ENCODE data around the gene CREBBP.
A peak's percentile ranks its signal among the peaks of the same experiment; 100 is the strongest.

The CREBBP gene

GRCh38 chr16:3812469-3813172 is 67.9 kb downstream of the CREBBP start:
- Histone ChIP-seq H3K9ac (ENCODE audit: low read depth, low read length, poor library complexity) (no peak overlapping the region), H3K4me3 (ENCODE audit: low read length in 2 of 2) (no peak overlapping the region), H2AK5ac (ENCODE audit: low read depth, low read length) (no peak overlapping the region), H3K27me3 (ENCODE audit: control insufficient read depth in 3 of 3, insufficient read depth in 3 of 3, low read depth in 1 of 3, low read length in 3 of 3) (no peaks in the 10 kb centered on the region), H3K18ac (ENCODE audit: low read length) (no peak overlapping the region), H3K36me3 (replicated peaks in 1 of 2; ENCODE audit: control insufficient read depth in 2 of 2, insufficient read depth in 2 of 2, low read length in 2 of 2) (peaks cover 5 to 37% of the 10 kb centered on the region in 2 donors), H3K4me1 (ENCODE audit: control insufficient read depth in 2 of 2, insufficient read depth in 1 of 2, low read depth in 1 of 2, low read length in 2 of 2) (peaks cover 0 to 12% of the 10 kb centered on the region in 2 donors), H2AFZ (ENCODE audit: low read length) (no peak overlapping the region), H2BK120ac (ENCODE audit: low read depth, low read length) (no peak overlapping the region), H3K4me2 (ENCODE audit: insufficient read depth, low read length, poor library complexity, severe bottlenecking) (no peak overlapping the region), H3K9me3 (replicated peaks in 1 of 2; ENCODE audit: control insufficient read depth in 2 of 2, insufficient read depth in 1 of 2, low read depth in 1 of 2, low read length in 2 of 2) (no peaks in the 10 kb centered on the region), H3K4ac (ENCODE audit: low read length) (no peak overlapping the region), H3K79me1 (ENCODE audit: low read depth, low read length) (peaks cover 9% of the 10 kb centered on the region), H4K8ac (ENCODE audit: low read depth, low read length) (no peak overlapping the region), H3K27ac (replicated peaks; ENCODE audit: low read length) (no peak overlapping the region), H3K14ac (ENCODE audit: low read length) (no peak overlapping the region), H2BK15ac (ENCODE audit: low read length) (no peak overlapping the region), H2BK12ac (ENCODE audit: low read length) (no peak overlapping the region), H3K23ac (ENCODE audit: low read depth, low read length, poor library complexity) (no peak overlapping the region), H2BK5ac (ENCODE audit: low read length) (no peak overlapping the region), H4K91ac (ENCODE audit: low read depth, low read length, poor library complexity) (no peak overlapping the region)
- whole genome bisulfite sequencing, 2 donors (ENCODE audit: extremely low coverage in 2 of 2, insufficient read length in 2 of 2, insufficient replicate concordance in 1 of 2) = no CpG with 5 or more reads among the region's 8 CpGs
- DNase-seq (ENCODE audit: low spot score) = no peak

- H2BK15ac ChIP-seq (ENCODE audit: low read length) = no peak overlapping the region
- H3K4ac ChIP-seq (ENCODE audit: low read length) = no peak overlapping the region
- no peak overlapping the region for H2BK12ac ChIP-seq (ENCODE audit: low read length)
- H3K18ac ChIP-seq (ENCODE audit: low read length) = no peak overlapping the region
- no peak overlapping the region for H3K27ac ChIP-seq (replicated peaks; ENCODE audit: low read length)
- H3K14ac ChIP-seq (ENCODE audit: low read length) = no peak overlapping the region
- no peak overlapping the region for H3K23ac ChIP-seq (ENCODE audit: low read depth, low read length, poor library complexity)
- H3K9me3 ChIP-seq (replicated peaks in 1 of 2; ENCODE audit: control insufficient read depth in 2 of 2, insufficient read depth in 1 of 2, low read depth in 1 of 2, low read length in 2 of 2) = no peaks in the 10 kb centered on the region
- H4K8ac ChIP-seq (ENCODE audit: low read depth, low read length) = no peak overlapping the region
- H3K4me2 ChIP-seq (ENCODE audit: insufficient read depth, low read length, poor library complexity, severe bottlenecking) = no peak overlapping the region
- no peak overlapping the region for H2BK5ac ChIP-seq (ENCODE audit: low read length)
- H2AFZ ChIP-seq (ENCODE audit: low read length) = no peak overlapping the region
- H3K4me1 ChIP-seq (ENCODE audit: control insufficient read depth in 2 of 2, insufficient read depth in 1 of 2, low read depth in 1 of 2, low read length in 2 of 2) = peaks cover 0 to 5% of the 10 kb centered on the region in 2 donors
- H2AK5ac ChIP-seq (ENCODE audit: low read depth, low read length) = no peak overlapping the region
- H3K9ac ChIP-seq (ENCODE audit: low read depth, low read length, poor library complexity) = no peak overlapping the region
- no peaks in the 10 kb centered on the region for H3K27me3 ChIP-seq (ENCODE audit: control insufficient read depth in 3 of 3, insufficient read depth in 3 of 3, low read depth in 1 of 3, low read length in 3 of 3)
- no CpG with 5 or more reads among the region's 3 CpGs for WGBS, 2 donors (ENCODE audit: extremely low coverage in 2 of 2, insufficient read length in 2 of 2, insufficient replicate concordance in 1 of 2)
- H2BK120ac ChIP-seq (ENCODE audit: low read depth, low read length) = no peak overlapping the region
- no peak overlapping the region for H4K91ac ChIP-seq (ENCODE audit: low read depth, low read length, poor library complexity)
- H3K36me3 ChIP-seq (replicated peaks in 1 of 2; ENCODE audit: control insufficient read depth in 2 of 2, insufficient read depth in 2 of 2, low read length in 2 of 2) = peaks cover 12 to 55% of the 10 kb centered on the region in 2 donors
- no peak overlapping the region for H3K4me3 ChIP-seq (ENCODE audit: low read length in 2 of 2)
- peaks cover 15% of the 10 kb centered on the region for H3K79me1 ChIP-seq (ENCODE audit: low read depth, low read length)
- no peak for DNase-seq (ENCODE audit: low spot score)
These were observed 69.7 kb downstream of the CREBBP start for GRCh38 chr16:3810818-3811217.

DNA sequence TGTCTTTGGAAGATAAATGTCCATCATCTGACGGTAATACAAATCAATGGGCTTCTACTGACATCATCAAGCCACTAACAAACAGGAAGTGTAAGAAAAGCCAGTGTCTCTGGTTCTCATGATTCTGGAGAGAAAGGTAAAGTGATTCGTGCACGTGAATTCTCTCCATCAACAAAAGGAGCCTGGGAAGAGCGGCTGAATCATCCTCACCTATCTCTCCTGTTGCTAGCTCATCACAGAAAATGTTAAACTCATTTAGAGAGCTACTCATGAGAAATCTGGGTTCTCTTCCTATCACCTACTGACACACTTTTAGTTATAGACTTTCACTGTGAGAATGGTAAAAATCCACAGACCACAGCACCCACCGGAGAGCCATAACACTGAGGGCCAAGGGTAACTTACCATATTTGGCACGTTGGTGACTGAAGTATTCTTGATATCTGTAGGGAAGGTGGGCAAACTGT is 70.3 kb downstream of the CREBBP start:
- Histone ChIP-seq H3K79me1 (ENCODE audit: low read depth, low read length) (peaks cover 16% of the 10 kb centered on the region), H4K91ac (ENCODE audit: low read depth, low read length, poor library complexity) (no peak overlapping the region), H3K9ac (ENCODE audit: low read depth, low read length, poor library complexity) (no peak overlapping the region), H3K4me2 (ENCODE audit: insufficient read depth, low read length, poor library complexity, severe bottlenecking) (no peak overlapping the region), H2BK12ac (ENCODE audit: low read length) (no peak overlapping the region), H3K4ac (ENCODE audit: low read length) (no peak overlapping the region), H2AFZ (ENCODE audit: low read length) (no peak overlapping the region), H3K4me3 (ENCODE audit: low read length in 2 of 2) (no peak overlapping the region), H3K18ac (ENCODE audit: low read length) (no peak overlapping the region), H2AK5ac (ENCODE audit: low read depth, low read length) (no peak overlapping the region), H2BK5ac (ENCODE audit: low read length) (no peak overlapping the region), H2BK15ac (ENCODE audit: low read length) (no peak overlapping the region), H3K27me3 (ENCODE audit: control insufficient read depth in 3 of 3, insufficient read depth in 3 of 3, low read depth in 1 of 3, low read length in 3 of 3) (no peaks in the 10 kb centered on the region), H3K14ac (ENCODE audit: low read length) (no peak overlapping the region), H4K8ac (ENCODE audit: low read depth, low read length) (no peak overlapping the region), H3K23ac (ENCODE audit: low read depth, low read length, poor library complexity) (no peak overlapping the region), H3K27ac (replicated peaks; ENCODE audit: low read length) (no peak overlapping the region), H3K9me3 (replicated peaks in 1 of 2; ENCODE audit: control insufficient read depth in 2 of 2, insufficient read depth in 1 of 2, low read depth in 1 of 2, low read length in 2 of 2) (no peaks in the 10 kb centered on the region), H2BK120ac (ENCODE audit: low read depth, low read length) (no peak overlapping the region), H3K4me1 (ENCODE audit: control insufficient read depth in 2 of 2, insufficient read depth in 1 of 2, low read depth in 1 of 2, low read length in 2 of 2) (peaks cover 0 to 5% of the 10 kb centered on the region in 2 donors), H3K36me3 (replicated peaks in 1 of 2; ENCODE audit: control insufficient read depth in 2 of 2, insufficient read depth in 2 of 2, low read length in 2 of 2) (peaks cover 13 to 60% of the 10 kb centered on the region in 2 donors)
- no CpG with 5 or more reads among the region's 6 CpGs for WGBS, 2 donors (ENCODE audit: extremely low coverage in 2 of 2, insufficient read length in 2 of 2, insufficient replicate concordance in 1 of 2)
- no peak for DNase-seq (ENCODE audit: low spot score)

- Histone ChIP-seq H3K9me3 (replicated peaks in 1 of 2; ENCODE audit: control insufficient read depth in 2 of 2, insufficient read depth in 1 of 2, low read depth in 1 of 2, low read length in 2 of 2) (no peaks in the 10 kb centered on the region), H2BK5ac (ENCODE audit: low read length) (no peak overlapping the region), H2AFZ (ENCODE audit: low read length) (no peak overlapping the region), H3K4me1 (ENCODE audit: control insufficient read depth in 2 of 2, insufficient read depth in 1 of 2, low read depth in 1 of 2, low read length in 2 of 2) (peaks cover 0 to 4% of the 10 kb centered on the region in 2 donors), H3K9ac (ENCODE audit: low read depth, low read length, poor library complexity) (no peak overlapping the region), H3K27ac (replicated peaks; ENCODE audit: low read length) (no peak overlapping the region), H2AK5ac (ENCODE audit: low read depth, low read length) (no peak overlapping the region), H2BK15ac (ENCODE audit: low read length) (no peak overlapping the region), H4K91ac (ENCODE audit: low read depth, low read length, poor library complexity) (no peak overlapping the region), H3K14ac (ENCODE audit: low read length) (no peak overlapping the region), H3K4me3 (ENCODE audit: low read length in 2 of 2) (no peak overlapping the region), H3K36me3 (replicated peaks in 1 of 2; ENCODE audit: control insufficient read depth in 2 of 2, insufficient read depth in 2 of 2, low read length in 2 of 2) (peaks cover 13 to 76% of the 10 kb centered on the region in 2 donors), H3K4me2 (ENCODE audit: insufficient read depth, low read length, poor library complexity, severe bottlenecking) (no peak overlapping the region), H3K4ac (ENCODE audit: low read length) (no peak overlapping the region), H2BK12ac (ENCODE audit: low read length) (no peak overlapping the region), H3K79me1 (ENCODE audit: low read depth, low read length) (peaks cover 13% of the 10 kb centered on the region), H3K27me3 (ENCODE audit: control insufficient read depth in 3 of 3, insufficient read depth in 3 of 3, low read depth in 1 of 3, low read length in 3 of 3) (no peaks in the 10 kb centered on the region), H3K23ac (ENCODE audit: low read depth, low read length, poor library complexity) (peak overlapping the region; percentile 68), H2BK120ac (ENCODE audit: low read depth, low read length) (no peak overlapping the region), H3K18ac (ENCODE audit: low read length) (no peak overlapping the region), H4K8ac (ENCODE audit: low read depth, low read length) (no peak overlapping the region)
- DNase-seq (ENCODE audit: low spot score) = no peak
- WGBS, 2 donors (ENCODE audit: extremely low coverage in 2 of 2, insufficient read length in 2 of 2, insufficient replicate concordance in 1 of 2) = no CpG with 5 or more reads among the region's 9 CpGs
These were observed 72.0 kb downstream of the CREBBP start for GRCh38 chr16:3808308-3809063.

Data from neuronal stem cell (in vitro differentiated cells).